Measurements from ENCODE around the gene MKI67.

DNA sequence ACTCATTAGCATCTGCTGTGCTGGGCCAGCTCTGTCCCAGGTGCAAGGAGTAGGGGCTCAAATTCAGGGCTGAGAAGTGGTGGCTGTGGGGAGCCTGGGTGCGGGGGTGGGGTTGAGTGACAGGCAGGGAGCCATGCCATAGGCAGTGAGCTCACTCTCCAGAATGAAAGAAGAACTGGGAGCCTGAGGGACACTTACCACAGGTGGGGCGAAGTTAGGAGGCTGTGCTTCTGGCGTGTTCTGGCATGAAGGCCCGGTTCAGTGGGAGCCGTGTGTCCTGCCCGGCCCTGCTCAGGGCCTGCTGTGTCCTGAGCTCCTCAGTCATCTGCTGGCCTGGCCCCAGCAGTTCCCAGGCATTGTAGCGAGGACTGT, 62.5 kb downstream of the MKI67 start:
- TF ChIP-seq, protein P1, sequence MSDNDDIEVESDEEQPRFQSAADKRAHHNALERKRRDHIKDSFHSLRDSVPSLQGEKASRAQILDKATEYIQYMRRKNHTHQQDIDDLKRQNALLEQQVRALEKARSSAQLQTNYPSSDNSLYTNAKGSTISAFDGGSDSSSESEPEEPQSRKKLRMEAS (IDR thresholded peaks at IDR 0.05) = no peak
- no peak for TF ChIP-seq YY1 (IDR thresholded peaks at IDR 0.05; ENCODE audit: low read depth)

All from Ishikawa (cell line).